ENCODE results near the gene BLOC1S2.

Gene BLOC1S2

DNA sequence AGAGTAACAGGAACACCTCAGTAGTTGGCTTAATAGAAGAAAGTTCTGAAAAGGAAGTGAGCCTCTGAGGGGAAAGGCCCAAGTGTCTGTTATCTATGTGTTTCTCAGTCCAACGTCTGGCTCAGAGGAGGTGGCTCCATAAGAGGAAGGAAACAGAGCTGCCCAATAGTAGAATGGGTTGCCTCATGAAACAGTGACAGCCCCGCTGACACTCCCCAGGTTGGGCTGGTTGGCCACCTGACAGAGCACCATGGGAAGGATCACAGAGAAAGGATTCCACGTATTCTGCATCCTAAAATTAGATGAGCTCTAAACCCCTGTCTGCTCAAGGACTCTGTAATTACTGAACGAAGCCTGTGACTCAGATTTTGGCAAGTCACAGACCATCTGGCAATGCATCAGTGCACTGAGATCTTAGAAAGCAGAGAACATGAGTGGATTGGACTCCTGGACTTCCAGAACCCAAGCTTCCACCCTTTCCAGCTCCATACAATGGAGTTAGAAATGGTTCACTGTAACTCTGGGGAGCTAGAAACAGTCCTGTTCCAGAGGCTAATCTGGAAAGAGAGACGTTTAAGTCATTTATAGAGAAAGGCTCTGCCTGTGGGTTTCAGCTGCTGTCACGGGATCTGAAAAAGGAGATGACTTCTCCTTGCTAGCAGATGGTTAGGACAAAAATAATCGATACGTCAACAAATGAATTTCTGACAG is 40.7 kb upstream of the BLOC1S2 start:
- TF ChIP-seq, protein P1, sequence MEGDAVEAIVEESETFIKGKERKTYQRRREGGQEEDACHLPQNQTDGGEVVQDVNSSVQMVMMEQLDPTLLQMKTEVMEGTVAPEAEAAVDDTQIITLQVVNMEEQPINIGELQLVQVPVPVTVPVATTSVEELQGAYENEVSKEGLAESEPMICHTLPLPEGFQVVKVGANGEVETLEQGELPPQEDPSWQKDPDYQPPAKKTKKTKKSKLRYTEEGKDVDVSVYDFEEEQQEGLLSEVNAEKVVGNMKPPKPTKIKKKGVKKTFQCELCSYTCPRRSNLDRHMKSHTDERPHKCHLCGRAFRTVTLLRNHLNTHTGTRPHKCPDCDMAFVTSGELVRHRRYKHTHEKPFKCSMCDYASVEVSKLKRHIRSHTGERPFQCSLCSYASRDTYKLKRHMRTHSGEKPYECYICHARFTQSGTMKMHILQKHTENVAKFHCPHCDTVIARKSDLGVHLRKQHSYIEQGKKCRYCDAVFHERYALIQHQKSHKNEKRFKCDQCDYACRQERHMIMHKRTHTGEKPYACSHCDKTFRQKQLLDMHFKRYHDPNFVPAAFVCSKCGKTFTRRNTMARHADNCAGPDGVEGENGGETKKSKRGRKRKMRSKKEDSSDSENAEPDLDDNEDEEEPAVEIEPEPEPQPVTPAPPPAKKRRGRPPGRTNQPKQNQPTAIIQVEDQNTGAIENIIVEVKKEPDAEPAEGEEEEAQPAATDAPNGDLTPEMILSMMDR (conservative IDR thresholded peaks at IDR 0.05), result no peak
- H3K27ac ChIP-seq, result no peak overlapping the region

DNA sequence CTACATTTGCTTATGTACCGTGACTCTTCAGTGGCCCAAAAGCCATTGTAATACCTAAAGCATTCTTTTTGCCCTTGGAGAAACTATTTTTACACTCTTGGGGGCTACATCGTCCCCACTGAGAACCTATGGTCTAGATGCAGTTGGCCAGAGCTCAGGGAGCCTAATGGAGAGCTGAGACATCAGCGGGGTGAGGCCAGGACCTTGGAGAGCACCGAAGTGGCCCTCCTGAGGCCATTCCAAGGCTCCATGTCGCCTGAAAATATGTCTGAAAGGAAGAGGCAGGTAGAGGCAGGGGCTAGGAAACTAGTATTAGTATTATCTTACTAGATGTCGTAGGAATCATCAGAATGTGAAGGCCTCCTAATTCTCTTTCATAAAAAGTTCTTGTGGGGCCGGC is 38.7 kb upstream of the BLOC1S2 start:
- no peak overlapping the region for H3K27ac ChIP-seq

DNA sequence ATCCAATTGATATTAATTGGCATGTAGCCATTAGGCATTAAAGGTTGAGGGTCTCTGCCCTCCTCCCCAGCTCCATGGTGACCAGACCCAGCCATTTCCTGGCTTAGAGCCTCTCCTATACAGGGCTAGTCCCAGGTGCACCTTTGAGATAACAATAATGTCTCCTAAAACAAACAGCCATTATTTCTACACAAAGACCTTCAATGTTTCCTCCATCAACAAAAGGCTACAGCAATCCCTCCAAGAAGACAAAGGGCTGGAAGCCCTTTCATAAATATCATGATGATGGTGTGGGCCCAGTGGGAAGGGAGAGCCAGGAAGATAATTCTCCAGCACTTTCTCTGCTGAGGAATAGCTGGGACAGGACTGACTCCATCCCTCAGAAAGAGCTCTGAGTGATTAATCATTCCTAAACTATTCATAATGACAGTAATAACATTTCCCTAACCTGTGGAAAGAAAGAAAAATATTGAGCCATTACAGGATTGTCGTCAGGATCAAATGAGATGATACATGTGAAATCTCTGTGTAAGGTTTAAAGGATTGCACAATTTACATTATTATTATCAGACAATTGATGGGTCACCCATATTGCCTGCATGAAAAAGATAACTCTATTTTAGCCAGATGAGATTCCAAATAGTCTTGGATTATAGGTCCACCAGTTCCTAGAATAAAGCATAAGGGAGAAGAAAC is 33.4 kb upstream of the BLOC1S2 start:
- no peak overlapping the region for H3K27ac ChIP-seq
- TF ChIP-seq, protein P1 (conservative IDR thresholded peaks at IDR 0.05), result no peak

More for the DNA sequence above, 38.7 kb upstream of the BLOC1S2 start:
- TF ChIP-seq, protein P1 (conservative IDR thresholded peaks at IDR 0.05), result no peak

DNA sequence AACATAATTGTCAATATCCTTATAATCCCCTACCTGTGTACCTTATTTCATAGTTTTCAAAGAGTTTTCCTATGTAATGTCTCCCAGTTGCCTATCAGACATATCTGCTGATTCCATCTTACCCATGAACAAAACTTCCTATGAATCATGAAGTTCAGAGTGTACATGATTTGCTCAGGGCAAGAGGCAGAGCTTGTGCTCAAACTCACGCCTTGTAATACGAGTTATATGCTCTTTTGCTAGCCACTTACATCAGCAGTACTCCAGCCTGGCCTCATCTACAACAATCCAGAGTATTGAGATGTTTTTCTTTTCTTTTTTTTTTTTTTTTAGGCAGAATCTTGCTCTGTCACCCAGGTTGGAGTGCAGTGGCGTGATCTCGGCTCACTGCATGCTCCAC is 31.7 kb upstream of the BLOC1S2 start:
- H3K27ac ChIP-seq, result no peak overlapping the region
- TF ChIP-seq, protein P1 (conservative IDR thresholded peaks at IDR 0.05), result no peak

DNA sequence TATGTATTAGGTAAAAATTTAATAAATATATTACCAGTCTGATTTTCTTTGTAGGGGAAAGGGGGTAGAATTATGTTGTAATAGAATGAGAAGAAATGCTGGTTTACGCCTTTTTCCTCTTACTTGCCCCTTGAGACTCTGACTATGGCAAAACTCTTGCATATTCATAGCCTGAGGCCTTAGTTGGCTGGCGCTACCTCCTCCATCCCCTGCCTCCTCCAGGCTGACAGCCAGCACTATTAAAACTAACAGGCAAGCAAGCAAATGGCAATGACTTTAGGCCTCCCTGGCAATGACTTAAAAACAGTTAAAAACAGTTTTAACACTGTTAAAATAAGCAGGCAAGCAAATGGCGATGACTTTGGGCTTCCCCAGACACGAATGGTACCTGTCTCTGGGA is 29.1 kb upstream of the BLOC1S2 start:
- no peak overlapping the region for H3K27ac ChIP-seq
- TF ChIP-seq, protein P1 (conservative IDR thresholded peaks at IDR 0.05), result no peak

DNA sequence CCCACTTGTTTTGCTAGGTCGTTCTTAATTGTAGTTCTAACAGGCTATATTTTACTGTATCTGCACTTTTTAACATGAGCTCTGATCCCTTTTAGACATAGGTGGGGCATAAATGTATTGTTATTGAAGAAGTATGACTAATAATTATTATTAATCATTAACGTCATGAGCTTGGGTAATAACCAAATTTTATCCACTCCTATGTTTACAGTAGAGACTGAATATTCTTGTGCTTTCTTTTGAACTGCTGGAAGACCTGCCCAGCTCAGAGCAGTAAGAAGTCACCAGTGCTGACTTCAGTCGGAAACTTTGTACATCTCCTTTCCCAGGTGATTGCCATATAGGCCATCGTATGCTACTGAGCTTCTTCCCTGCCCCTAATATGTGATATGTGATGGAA is 24.8 kb upstream of the BLOC1S2 start:
- no peak overlapping the region for H3K27ac ChIP-seq
- TF ChIP-seq, protein P1 (conservative IDR thresholded peaks at IDR 0.05), result no peak

- TF ChIP-seq, protein P1 (conservative IDR thresholded peaks at IDR 0.05), result no peak
- H3K27ac ChIP-seq, result no peak overlapping the region
Measured at GRCh38 chr10:100307684-100308083, 21.2 kb upstream of the BLOC1S2 start.

Data from VCaP (cell line).